Measurements from ENCODE around the gene MAT2A. TPM values are rescaled to one million over a fixed set of nuclear protein-coding genes. Genes with fewer than 3 reads are reported as not detected.

The MAT2A gene
- total RNA-seq, 1 experiment from 2014 or later: 250 TPM

DNA sequence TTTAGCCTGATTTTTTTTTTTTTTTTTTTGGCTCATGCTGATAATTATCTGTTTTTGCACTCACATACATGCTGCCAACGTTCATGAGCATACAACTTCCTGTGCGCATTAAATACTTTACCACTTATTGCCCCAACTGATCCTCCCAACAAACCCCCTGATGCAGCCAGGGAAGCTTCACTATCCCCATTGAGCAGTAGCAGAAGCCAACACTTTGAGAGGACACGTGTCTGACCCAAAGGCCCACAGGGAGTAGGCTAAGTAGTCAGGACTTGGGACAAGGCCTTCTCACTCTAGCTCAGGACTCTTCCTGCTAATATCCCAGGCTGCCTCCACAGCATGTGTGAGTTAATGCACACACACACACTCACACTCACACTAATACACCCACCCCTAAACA, 36.2 kb upstream of the MAT2A start:
- Histone ChIP-seq H3K9me3 (no peaks in the 10 kb centered on the region), H3K36me3 (ENCODE audit: control insufficient read depth, insufficient read depth, low read length) (no peaks in the 10 kb centered on the region; the same call in 1 of the 2 replicates), H3K4me1 (peaks cover 12% of the 10 kb centered on the region; the same call in 1 of the 2 replicates), H3K4me3 (ENCODE audit: low read depth, low read length) (no peak overlapping the region), H3K27me3 (replicated peaks; ENCODE audit: control insufficient read depth, insufficient read depth, low read length) (no peaks in the 10 kb centered on the region)
- Mint-ChIP-seq H3K27me3 (ENCODE audit: insufficient read depth, unreplicated experiment) (no peaks in the 10 kb centered on the region), H3K27ac (ENCODE audit: unreplicated experiment) (no peak overlapping the region), H3K9me3 (ENCODE audit: unreplicated experiment) (peaks cover 10% of the 10 kb centered on the region), H3K36me3 (ENCODE audit: insufficient read depth, unreplicated experiment) (no peaks in the 10 kb centered on the region), H3K4me3 (ENCODE audit: unreplicated experiment) (no peak overlapping the region), H3K4me1 (ENCODE audit: low read depth, unreplicated experiment) (no peaks in the 10 kb centered on the region)
- POLR2A ChIA-PET: no interaction called here
- intact Hi-C loops (cut with micrococcal nuclease; ENCODE audit: unreplicated experiment): loop anchor here (1.0 kb wide), 1 partner anchor 81 kb away; no protein-coding TSS in a partner anchor
- CTCF ChIA-PET: no interaction called here
- TF ChIP-seq, protein P1, sequence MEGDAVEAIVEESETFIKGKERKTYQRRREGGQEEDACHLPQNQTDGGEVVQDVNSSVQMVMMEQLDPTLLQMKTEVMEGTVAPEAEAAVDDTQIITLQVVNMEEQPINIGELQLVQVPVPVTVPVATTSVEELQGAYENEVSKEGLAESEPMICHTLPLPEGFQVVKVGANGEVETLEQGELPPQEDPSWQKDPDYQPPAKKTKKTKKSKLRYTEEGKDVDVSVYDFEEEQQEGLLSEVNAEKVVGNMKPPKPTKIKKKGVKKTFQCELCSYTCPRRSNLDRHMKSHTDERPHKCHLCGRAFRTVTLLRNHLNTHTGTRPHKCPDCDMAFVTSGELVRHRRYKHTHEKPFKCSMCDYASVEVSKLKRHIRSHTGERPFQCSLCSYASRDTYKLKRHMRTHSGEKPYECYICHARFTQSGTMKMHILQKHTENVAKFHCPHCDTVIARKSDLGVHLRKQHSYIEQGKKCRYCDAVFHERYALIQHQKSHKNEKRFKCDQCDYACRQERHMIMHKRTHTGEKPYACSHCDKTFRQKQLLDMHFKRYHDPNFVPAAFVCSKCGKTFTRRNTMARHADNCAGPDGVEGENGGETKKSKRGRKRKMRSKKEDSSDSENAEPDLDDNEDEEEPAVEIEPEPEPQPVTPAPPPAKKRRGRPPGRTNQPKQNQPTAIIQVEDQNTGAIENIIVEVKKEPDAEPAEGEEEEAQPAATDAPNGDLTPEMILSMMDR (IDR thresholded peaks at IDR 0.05; ENCODE audit: insufficient read depth in 1 of 2, low read depth in 1 of 2, low read length in 1 of 2, severe bottlenecking in 1 of 2, unreplicated experiment in 1 of 2): no peak
- no peak for DNase-seq
- no TSS peak for BruUV-seq (replicated peaks)

- no peaks in the 10 kb centered on the region for H3K4me1 Mint-ChIP-seq (ENCODE audit: low read depth, unreplicated experiment)
- H3K27ac Mint-ChIP-seq (ENCODE audit: unreplicated experiment): no peak overlapping the region
- peaks cover 12% of the 10 kb centered on the region; the same call in 1 of the 2 replicates for H3K4me1 ChIP-seq
- intact Hi-C loops (cut with micrococcal nuclease; ENCODE audit: unreplicated experiment): loop anchor here (1.0 kb wide), 1 partner anchor 82 kb away; no protein-coding TSS in a partner anchor
- TF ChIP-seq, protein P1 (IDR thresholded peaks at IDR 0.05; ENCODE audit: insufficient read depth in 1 of 2, low read depth in 1 of 2, low read length in 1 of 2, severe bottlenecking in 1 of 2, unreplicated experiment in 1 of 2): no peak
- peak in 1 of 2 experiments; percentile 45 for DNase-seq
- CTCF ChIA-PET: no interaction called here
- no peak overlapping the region for H3K4me3 ChIP-seq (ENCODE audit: low read depth, low read length)
- no peaks in the 10 kb centered on the region for H3K36me3 Mint-ChIP-seq (ENCODE audit: insufficient read depth, unreplicated experiment)
- H3K36me3 ChIP-seq (ENCODE audit: control insufficient read depth, insufficient read depth, low read length): no peaks in the 10 kb centered on the region; the same call in 1 of the 2 replicates
- no peaks in the 10 kb centered on the region for H3K9me3 ChIP-seq
- no peak overlapping the region for H3K4me3 Mint-ChIP-seq (ENCODE audit: unreplicated experiment)
- POLR2A ChIA-PET: no interaction called here
- no peaks in the 10 kb centered on the region for H3K27me3 ChIP-seq (replicated peaks; ENCODE audit: control insufficient read depth, insufficient read depth, low read length)
- no peaks in the 10 kb centered on the region for H3K27me3 Mint-ChIP-seq (ENCODE audit: insufficient read depth, unreplicated experiment)
- H3K9me3 Mint-ChIP-seq (ENCODE audit: unreplicated experiment): peaks cover 10% of the 10 kb centered on the region
- no TSS peak for BruUV-seq (replicated peaks)
Measured at GRCh38 chr2:85503168-85503850, 35.7 kb upstream of the MAT2A start.

- H3K4me1 Mint-ChIP-seq (ENCODE audit: low read depth, unreplicated experiment): no peaks in the 10 kb centered on the region
- no peak overlapping the region for H3K4me3 Mint-ChIP-seq (ENCODE audit: unreplicated experiment)
- Histone ChIP-seq H3K9me3 (no peaks in the 10 kb centered on the region), H3K4me1 (peaks cover 12% of the 10 kb centered on the region; the same call in 1 of the 2 replicates), H3K27me3 (replicated peaks; ENCODE audit: control insufficient read depth, insufficient read depth, low read length) (no peaks in the 10 kb centered on the region), H3K4me3 (ENCODE audit: low read depth, low read length) (no peak overlapping the region), H3K36me3 (ENCODE audit: control insufficient read depth, insufficient read depth, low read length) (no peaks in the 10 kb centered on the region; the same call in 1 of the 2 replicates)
- no peaks in the 10 kb centered on the region for H3K27me3 Mint-ChIP-seq (ENCODE audit: insufficient read depth, unreplicated experiment)
- intact Hi-C loops (cut with micrococcal nuclease; ENCODE audit: unreplicated experiment): loop anchor here (1.0 kb wide), 1 partner anchor 83 kb away; no protein-coding TSS in a partner anchor
- DNase-seq: no peak
- ChIA-PET POLR2A (no interaction called here), CTCF (no interaction called here)
- H3K36me3 Mint-ChIP-seq (ENCODE audit: insufficient read depth, unreplicated experiment): no peaks in the 10 kb centered on the region
- H3K9me3 Mint-ChIP-seq (ENCODE audit: unreplicated experiment): peaks cover 10% of the 10 kb centered on the region
- TF ChIP-seq, protein P1 (IDR thresholded peaks at IDR 0.05; ENCODE audit: insufficient read depth in 1 of 2, low read depth in 1 of 2, low read length in 1 of 2, severe bottlenecking in 1 of 2, unreplicated experiment in 1 of 2): no peak
- BruUV-seq (replicated peaks): no TSS peak
- H3K27ac Mint-ChIP-seq (ENCODE audit: unreplicated experiment): no peak overlapping the region
Measured at GRCh38 chr2:85503851-85504777, 34.9 kb upstream of the MAT2A start.

Measured in Caco-2 (cell line).